Bronchial epithelial cell (primary cell): ENCODE results near the gene ATP5PB. TPM values are rescaled to one million over a fixed set of nuclear protein-coding genes. Genes with fewer than 3 reads are reported as not detected.

Experiments
- DNase-seq: peaks from one replicate; pipeline ENCODE4 v3.0.0-alpha.2; 2010; ENCODE audit warnings: low read depth
- FAIRE-seq: peaks from 2 replicates; lab custom pipeline; 2011; peaks lifted over from hg19 to GRCh38; lab: Jason Lieb, UNC
- H3K27me3 ChIP-seq: 2 replicates; pipeline ENCODE4 v1.5.1; 2011; ENCODE audit warnings: low read length; ENCODE audit not compliant: control insufficient read depth, insufficient read depth
- H3K36me3 ChIP-seq: 2 replicates; pipeline ENCODE4 v1.5.1; 2011; ENCODE audit warnings: low read length; ENCODE audit not compliant: control insufficient read depth, insufficient read depth
- H3K4me3 ChIP-seq: 2 replicates; pipeline ENCODE4 v1.5.1; 2011; ENCODE audit warnings: mild to moderate bottlenecking, low read depth, low read length, control low read depth
- CTCF ChIP-seq: IDR thresholded peaks from 2 replicates; pipeline ENCODE4 v1.5.1; 2011; ENCODE audit warnings: mild to moderate bottlenecking, moderate library complexity, low read length, control low read depth, inconsistent platforms; ENCODE audit not compliant: insufficient read depth, severe bottlenecking
- total RNA-seq: library from RNA; depleted of rRNA; stranded (reverse); fragments of >200 nt; gene quantifications from 2 replicates; pipeline ENCODE4 v1.2.1, GENCODE V29; 2014

The ATP5PB gene
- total RNA-seq, 1 donor from 2014 or later, result 259 TPM

GRCh38 chr1:111454859-111455641 is 5.8 kb downstream of the ATP5PB start:
- no peak for FAIRE-seq
- TF ChIP-seq CTCF, result no peak
- no peaks in the 10 kb centered on the region for H3K27me3 ChIP-seq
- H3K36me3 ChIP-seq, result peaks cover 6% of the 10 kb centered on the region
- DNase-seq, result no peak
- H3K4me3 ChIP-seq, result no peak overlapping the region

- TF ChIP-seq CTCF, result no peak
- FAIRE-seq, result no peak
- H3K36me3 ChIP-seq, result peaks cover 6% of the 10 kb centered on the region
- no peak overlapping the region for H3K4me3 ChIP-seq
- H3K27me3 ChIP-seq, result no peaks in the 10 kb centered on the region
- DNase-seq, result no peak
These were observed 6.4 kb downstream of the ATP5PB start for GRCh38 chr1:111455642-111456031.

GRCh38 chr1:111461765-111462164 is 12.5 kb downstream of the ATP5PB start:
- TF ChIP-seq CTCF, result no peak
- FAIRE-seq, result no peak
- H3K36me3 ChIP-seq, result peaks cover 4% of the 10 kb centered on the region

GRCh38 chr1:111462370-111463028 is 13.2 kb downstream of the ATP5PB start:
- no peak for FAIRE-seq

More at GRCh38 chr1:111461765-111462164, 12.5 kb downstream of the ATP5PB start:
- no peak overlapping the region for H3K4me3 ChIP-seq
- DNase-seq, result no peak
- no peaks in the 10 kb centered on the region for H3K27me3 ChIP-seq

GRCh38 chr1:111463029-111463683 is 13.9 kb downstream of the ATP5PB start:
- TF ChIP-seq CTCF, result no peak
- DNase-seq (no peak), FAIRE-seq (no peak)
- Histone ChIP-seq H3K4me3 (no peak overlapping the region), H3K36me3 (peaks cover 3% of the 10 kb centered on the region), H3K27me3 (no peaks in the 10 kb centered on the region)

More at GRCh38 chr1:111462370-111463028, 13.2 kb downstream of the ATP5PB start:
- H3K4me3 ChIP-seq, result no peak overlapping the region
- H3K27me3 ChIP-seq, result no peaks in the 10 kb centered on the region
- TF ChIP-seq CTCF, result no peak
- peaks cover 3% of the 10 kb centered on the region for H3K36me3 ChIP-seq
- DNase-seq, result no peak
